WTC11 (cell line): ENCODE measurements around the gene COBL. TPM values are rescaled to one million over a fixed set of nuclear protein-coding genes. Genes with fewer than 3 reads are reported as not detected.
A peak's percentile ranks its signal among the peaks of the same experiment; 100 is the strongest.

ENCODE experiments used
- ATAC-seq: fragments of 200-7000 bp; cut with Tn5 transposase; 2 replicates; pipeline ENCODE4 v1.10.0; 2021; ENCODE audit warnings: mild to moderate bottlenecking, moderate library complexity
- CTCF ChIA-PET: fragments of 300-600 bp; sonication (Branson Sonifier 250); formaldehyde crosslinking; loops from one replicate; lab custom pipeline; 2021; ENCODE audit warnings: antibody characterized with exemption; lab: Charles Lee
- POLR2A ChIA-PET: fragments of 350-600 bp; sonication (Branson Sonifier 250); formaldehyde crosslinking; loops from one replicate; lab custom pipeline; 2021; ENCODE audit warnings: antibody characterized with exemption; lab: Charles Lee
- DNase-seq: peaks from one replicate; pipeline ENCODE4 v3.0.0; 2021; ENCODE audit warnings: low spot score
- H3K27ac Mint-ChIP-seq: 2 replicates; pipeline ENCODE4 v1.8.0; 2021; ENCODE audit warnings: mixed read lengths
- H3K27me3 Mint-ChIP-seq: 2 replicates; pipeline ENCODE4 v1.8.0; 2021; ENCODE audit warnings: low read depth, mild to moderate bottlenecking, moderate library complexity, mixed read lengths
- H3K36me3 Mint-ChIP-seq: 2 replicates; pipeline ENCODE4 v1.8.0; 2021; ENCODE audit warnings: mixed read lengths
- H3K4me1 Mint-ChIP-seq: 2 replicates; pipeline ENCODE4 v1.8.0; 2022; ENCODE audit warnings: mixed read lengths
- H3K4me3 Mint-ChIP-seq: 2 replicates; pipeline ENCODE4 v1.8.0; 2021; ENCODE audit warnings: mild to moderate bottlenecking, moderate library complexity, mixed read lengths
- H3K9me3 Mint-ChIP-seq: 2 replicates; pipeline ENCODE4 v1.8.0; 2021; ENCODE audit warnings: mixed read lengths
- ELF4 ChIP-seq: sonication (generic); formaldehyde crosslinking; IDR thresholded peaks from 2 replicates; pipeline ENCODE4 v1.8.1; 2022; ENCODE audit warnings: low read depth, mild to moderate bottlenecking, moderate library complexity, missing genetic modification reagents
- ETV6 ChIP-seq: sonication (generic); formaldehyde crosslinking; IDR thresholded peaks from 2 replicates; pipeline ENCODE4 v1.8.1; 2022; ENCODE audit warnings: mild to moderate bottlenecking, missing genetic modification reagents
- GABPB1 ChIP-seq: sonication (generic); formaldehyde crosslinking; IDR thresholded peaks from 2 replicates; pipeline ENCODE4 v1.8.1; 2023; ENCODE audit warnings: mild to moderate bottlenecking, missing genetic modification reagents
- JUN ChIP-seq: sonication (generic); formaldehyde crosslinking; IDR thresholded peaks from 2 replicates; pipeline ENCODE4 v1.8.0; 2023; ENCODE audit warnings: mild to moderate bottlenecking, missing genetic modification reagents
- KAT7 ChIP-seq: sonication (generic); formaldehyde crosslinking; IDR thresholded peaks from 2 replicates; pipeline ENCODE4 v1.8.1; 2023; ENCODE audit warnings: missing genetic modification reagents, mild to moderate bottlenecking, borderline replicate concordance
- MYBL2 ChIP-seq: sonication (generic); formaldehyde crosslinking; IDR thresholded peaks from 2 replicates; pipeline ENCODE4 v1.8.1; 2023; ENCODE audit warnings: mild to moderate bottlenecking, moderate library complexity, missing genetic modification reagents
- TEAD1 ChIP-seq: sonication (generic); formaldehyde crosslinking; IDR thresholded peaks from 2 replicates; pipeline ENCODE4 v1.8.0; 2022; ENCODE audit warnings: mild to moderate bottlenecking, missing genetic modification reagents
- ZNF138 ChIP-seq: sonication (generic); formaldehyde crosslinking; conservative IDR thresholded peaks from 2 replicates; pipeline ENCODE4 v1.8.1; 2022; ENCODE audit warnings: mild to moderate bottlenecking, moderate library complexity, missing genetic modification reagents
- ZNF219 ChIP-seq: sonication (generic); formaldehyde crosslinking; IDR thresholded peaks from 2 replicates; pipeline ENCODE4 v1.8.0; 2023; ENCODE audit warnings: missing genetic modification reagents, mild to moderate bottlenecking, borderline replicate concordance
- ZNF263 ChIP-seq: sonication (generic); formaldehyde crosslinking; IDR thresholded peaks from 2 replicates; pipeline ENCODE4 v1.8.1; 2022; ENCODE audit warnings: low read depth, mild to moderate bottlenecking, moderate library complexity, missing genetic modification reagents
- ZNF396 ChIP-seq: fragments of 250-450 bp; sonication (Bioruptor Pico); IDR thresholded peaks from 2 replicates; pipeline ENCODE4 v1.8.0; 2021; ENCODE audit warnings: mild to moderate bottlenecking, moderate library complexity, borderline replicate concordance
- total RNA-seq: library from RNA; stranded (reverse); gene quantifications from 3 replicates; pipeline ENCODE4 v1.2.3, GENCODE V29; 2021
- TF ChIP-seq, protein P1 (sequence below): sonication (generic); formaldehyde crosslinking; IDR thresholded peaks from 2 replicates; pipeline ENCODE4 v1.8.1; 2022; ENCODE audit warnings: mild to moderate bottlenecking, missing genetic modification reagents, moderate library complexity, borderline replicate concordance
- TF ChIP-seq, protein P2 (sequence below): fragments of 250-450 bp; sonication (Bioruptor Pico); IDR thresholded peaks from 2 replicates; pipeline ENCODE4 v1.9.0; 2021; ENCODE audit warnings: mild to moderate bottlenecking, borderline replicate concordance
- TF ChIP-seq, protein P3 (sequence below): sonication (generic); formaldehyde crosslinking; IDR thresholded peaks from 2 replicates; pipeline ENCODE4 v1.8.1; 2023; ENCODE audit warnings: mild to moderate bottlenecking, missing genetic modification reagents, borderline replicate concordance
- TF ChIP-seq, protein P4 (sequence below): sonication (generic); formaldehyde crosslinking; conservative IDR thresholded peaks from 2 replicates; pipeline ENCODE4 v1.8.1; 2023; ENCODE audit warnings: mild to moderate bottlenecking, low read depth, missing genetic modification reagents, moderate library complexity

COBL gene
- total RNA-seq, 1 experiment from 2014 or later = 36.5 TPM

DNA sequence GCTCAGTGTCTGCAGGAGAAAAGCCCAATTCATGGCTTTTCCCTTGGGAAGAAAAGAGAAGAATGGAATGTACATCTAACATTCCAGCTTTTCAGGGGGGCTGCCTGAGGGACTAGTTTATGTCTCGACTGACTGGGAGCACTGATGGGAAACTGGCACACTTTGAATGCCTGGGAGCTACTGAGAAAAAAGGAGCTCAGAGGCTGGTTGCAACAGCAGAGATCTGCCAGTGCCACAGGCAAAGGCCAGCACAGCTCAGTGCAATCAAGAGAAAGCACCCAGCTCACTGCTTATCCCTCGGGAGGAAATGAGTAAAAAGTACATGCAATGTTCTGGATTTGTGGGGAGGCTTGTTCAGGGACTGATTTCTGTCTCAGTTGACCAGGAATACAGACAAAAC, 226.2 kb downstream of the COBL start:
- TF ChIP-seq ZNF138 (CRISPR knock-in tag) (no peak), JUN (CRISPR knock-in tag) (no peak), ETV6 (CRISPR knock-in tag) (no peak), TEAD1 (CRISPR knock-in tag) (no peak), ELF4 (CRISPR knock-in tag) (no peak)
- Mint-ChIP-seq H3K9me3 (peaks cover 12% of the 10 kb centered on the region), H3K4me3 (no peak overlapping the region), H3K27me3 (no peaks in the 10 kb centered on the region), H3K27ac (peak overlapping the region; percentile 73), H3K4me1 (peaks cover 23% of the 10 kb centered on the region), H3K36me3 (peaks cover 8% of the 10 kb centered on the region)
- POLR2A ChIA-PET = no interaction called here
- CTCF ChIA-PET = interaction anchor here (0.9 to 3.2 kb wide), 7 partner anchors 9 to 276 kb away, joined by 3 to 12 read pairs (median 5); no protein-coding TSS in a partner anchor
- no peak for DNase-seq
- peak; percentile 72 for ATAC-seq

DNA sequence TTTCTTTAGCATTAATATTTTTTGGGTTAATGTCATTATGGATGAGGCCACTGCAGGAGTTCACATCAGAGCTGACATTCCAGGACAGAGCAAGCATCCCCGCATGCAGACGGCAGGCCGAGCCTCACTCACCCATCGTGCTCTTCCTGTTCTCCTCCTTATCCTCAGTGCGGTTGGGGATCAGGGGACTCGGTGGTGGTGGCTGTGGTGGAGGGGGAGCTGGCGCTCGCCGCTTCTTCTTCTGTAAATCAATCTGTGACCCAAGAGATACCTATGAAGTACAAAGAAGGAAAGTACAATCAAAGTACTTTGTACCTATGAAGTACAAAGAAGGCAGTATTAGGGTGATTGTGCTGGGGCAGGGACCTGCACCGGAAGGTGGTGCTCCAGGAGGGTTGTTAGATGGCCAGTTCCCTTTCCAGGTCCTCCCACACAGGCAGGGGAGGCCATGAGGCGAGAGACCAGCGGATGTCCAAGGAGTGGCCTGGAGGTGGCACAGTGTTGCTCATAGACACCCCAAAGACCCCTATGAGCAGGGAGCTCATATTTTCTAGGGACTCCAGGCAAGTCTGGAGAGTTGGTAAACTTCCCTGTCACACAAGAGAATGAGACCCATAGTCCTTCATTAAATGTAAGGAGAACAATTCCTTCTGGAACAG, 231.4 kb downstream of the COBL start:
- H3K4me3 Mint-ChIP-seq = no peak overlapping the region
- peaks cover 50% of the 10 kb centered on the region for H3K4me1 Mint-ChIP-seq
- H3K9me3 Mint-ChIP-seq = no peaks in the 10 kb centered on the region
- TF ChIP-seq ZNF396 (CRISPR knock-in tag) = no peak
- TF ChIP-seq TEAD1 (CRISPR knock-in tag) = no peak
- TF ChIP-seq KAT7 (CRISPR knock-in tag) = no peak
- TF ChIP-seq, protein P1, sequence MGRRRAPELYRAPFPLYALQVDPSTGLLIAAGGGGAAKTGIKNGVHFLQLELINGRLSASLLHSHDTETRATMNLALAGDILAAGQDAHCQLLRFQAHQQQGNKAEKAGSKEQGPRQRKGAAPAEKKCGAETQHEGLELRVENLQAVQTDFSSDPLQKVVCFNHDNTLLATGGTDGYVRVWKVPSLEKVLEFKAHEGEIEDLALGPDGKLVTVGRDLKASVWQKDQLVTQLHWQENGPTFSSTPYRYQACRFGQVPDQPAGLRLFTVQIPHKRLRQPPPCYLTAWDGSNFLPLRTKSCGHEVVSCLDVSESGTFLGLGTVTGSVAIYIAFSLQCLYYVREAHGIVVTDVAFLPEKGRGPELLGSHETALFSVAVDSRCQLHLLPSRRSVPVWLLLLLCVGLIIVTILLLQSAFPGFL (CRISPR knock-in tag) = no peak
- TF ChIP-seq ZNF263 = no peak
- TF ChIP-seq, protein P2, sequence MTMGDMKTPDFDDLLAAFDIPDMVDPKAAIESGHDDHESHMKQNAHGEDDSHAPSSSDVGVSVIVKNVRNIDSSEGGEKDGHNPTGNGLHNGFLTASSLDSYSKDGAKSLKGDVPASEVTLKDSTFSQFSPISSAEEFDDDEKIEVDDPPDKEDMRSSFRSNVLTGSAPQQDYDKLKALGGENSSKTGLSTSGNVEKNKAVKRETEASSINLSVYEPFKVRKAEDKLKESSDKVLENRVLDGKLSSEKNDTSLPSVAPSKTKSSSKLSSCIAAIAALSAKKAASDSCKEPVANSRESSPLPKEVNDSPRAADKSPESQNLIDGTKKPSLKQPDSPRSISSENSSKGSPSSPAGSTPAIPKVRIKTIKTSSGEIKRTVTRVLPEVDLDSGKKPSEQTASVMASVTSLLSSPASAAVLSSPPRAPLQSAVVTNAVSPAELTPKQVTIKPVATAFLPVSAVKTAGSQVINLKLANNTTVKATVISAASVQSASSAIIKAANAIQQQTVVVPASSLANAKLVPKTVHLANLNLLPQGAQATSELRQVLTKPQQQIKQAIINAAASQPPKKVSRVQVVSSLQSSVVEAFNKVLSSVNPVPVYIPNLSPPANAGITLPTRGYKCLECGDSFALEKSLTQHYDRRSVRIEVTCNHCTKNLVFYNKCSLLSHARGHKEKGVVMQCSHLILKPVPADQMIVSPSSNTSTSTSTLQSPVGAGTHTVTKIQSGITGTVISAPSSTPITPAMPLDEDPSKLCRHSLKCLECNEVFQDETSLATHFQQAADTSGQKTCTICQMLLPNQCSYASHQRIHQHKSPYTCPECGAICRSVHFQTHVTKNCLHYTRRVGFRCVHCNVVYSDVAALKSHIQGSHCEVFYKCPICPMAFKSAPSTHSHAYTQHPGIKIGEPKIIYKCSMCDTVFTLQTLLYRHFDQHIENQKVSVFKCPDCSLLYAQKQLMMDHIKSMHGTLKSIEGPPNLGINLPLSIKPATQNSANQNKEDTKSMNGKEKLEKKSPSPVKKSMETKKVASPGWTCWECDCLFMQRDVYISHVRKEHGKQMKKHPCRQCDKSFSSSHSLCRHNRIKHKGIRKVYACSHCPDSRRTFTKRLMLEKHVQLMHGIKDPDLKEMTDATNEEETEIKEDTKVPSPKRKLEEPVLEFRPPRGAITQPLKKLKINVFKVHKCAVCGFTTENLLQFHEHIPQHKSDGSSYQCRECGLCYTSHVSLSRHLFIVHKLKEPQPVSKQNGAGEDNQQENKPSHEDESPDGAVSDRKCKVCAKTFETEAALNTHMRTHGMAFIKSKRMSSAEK (CRISPR knock-in tag) = no peak
- TF ChIP-seq, protein P3, sequence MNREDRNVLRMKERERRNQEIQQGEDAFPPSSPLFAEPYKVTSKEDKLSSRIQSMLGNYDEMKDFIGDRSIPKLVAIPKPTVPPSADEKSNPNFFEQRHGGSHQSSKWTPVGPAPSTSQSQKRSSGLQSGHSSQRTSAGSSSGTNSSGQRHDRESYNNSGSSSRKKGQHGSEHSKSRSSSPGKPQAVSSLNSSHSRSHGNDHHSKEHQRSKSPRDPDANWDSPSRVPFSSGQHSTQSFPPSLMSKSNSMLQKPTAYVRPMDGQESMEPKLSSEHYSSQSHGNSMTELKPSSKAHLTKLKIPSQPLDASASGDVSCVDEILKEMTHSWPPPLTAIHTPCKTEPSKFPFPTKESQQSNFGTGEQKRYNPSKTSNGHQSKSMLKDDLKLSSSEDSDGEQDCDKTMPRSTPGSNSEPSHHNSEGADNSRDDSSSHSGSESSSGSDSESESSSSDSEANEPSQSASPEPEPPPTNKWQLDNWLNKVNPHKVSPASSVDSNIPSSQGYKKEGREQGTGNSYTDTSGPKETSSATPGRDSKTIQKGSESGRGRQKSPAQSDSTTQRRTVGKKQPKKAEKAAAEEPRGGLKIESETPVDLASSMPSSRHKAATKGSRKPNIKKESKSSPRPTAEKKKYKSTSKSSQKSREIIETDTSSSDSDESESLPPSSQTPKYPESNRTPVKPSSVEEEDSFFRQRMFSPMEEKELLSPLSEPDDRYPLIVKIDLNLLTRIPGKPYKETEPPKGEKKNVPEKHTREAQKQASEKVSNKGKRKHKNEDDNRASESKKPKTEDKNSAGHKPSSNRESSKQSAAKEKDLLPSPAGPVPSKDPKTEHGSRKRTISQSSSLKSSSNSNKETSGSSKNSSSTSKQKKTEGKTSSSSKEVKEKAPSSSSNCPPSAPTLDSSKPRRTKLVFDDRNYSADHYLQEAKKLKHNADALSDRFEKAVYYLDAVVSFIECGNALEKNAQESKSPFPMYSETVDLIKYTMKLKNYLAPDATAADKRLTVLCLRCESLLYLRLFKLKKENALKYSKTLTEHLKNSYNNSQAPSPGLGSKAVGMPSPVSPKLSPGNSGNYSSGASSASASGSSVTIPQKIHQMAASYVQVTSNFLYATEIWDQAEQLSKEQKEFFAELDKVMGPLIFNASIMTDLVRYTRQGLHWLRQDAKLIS (CRISPR knock-in tag) = no peak
- no peak for TF ChIP-seq ZNF219
- TF ChIP-seq, protein P4, sequence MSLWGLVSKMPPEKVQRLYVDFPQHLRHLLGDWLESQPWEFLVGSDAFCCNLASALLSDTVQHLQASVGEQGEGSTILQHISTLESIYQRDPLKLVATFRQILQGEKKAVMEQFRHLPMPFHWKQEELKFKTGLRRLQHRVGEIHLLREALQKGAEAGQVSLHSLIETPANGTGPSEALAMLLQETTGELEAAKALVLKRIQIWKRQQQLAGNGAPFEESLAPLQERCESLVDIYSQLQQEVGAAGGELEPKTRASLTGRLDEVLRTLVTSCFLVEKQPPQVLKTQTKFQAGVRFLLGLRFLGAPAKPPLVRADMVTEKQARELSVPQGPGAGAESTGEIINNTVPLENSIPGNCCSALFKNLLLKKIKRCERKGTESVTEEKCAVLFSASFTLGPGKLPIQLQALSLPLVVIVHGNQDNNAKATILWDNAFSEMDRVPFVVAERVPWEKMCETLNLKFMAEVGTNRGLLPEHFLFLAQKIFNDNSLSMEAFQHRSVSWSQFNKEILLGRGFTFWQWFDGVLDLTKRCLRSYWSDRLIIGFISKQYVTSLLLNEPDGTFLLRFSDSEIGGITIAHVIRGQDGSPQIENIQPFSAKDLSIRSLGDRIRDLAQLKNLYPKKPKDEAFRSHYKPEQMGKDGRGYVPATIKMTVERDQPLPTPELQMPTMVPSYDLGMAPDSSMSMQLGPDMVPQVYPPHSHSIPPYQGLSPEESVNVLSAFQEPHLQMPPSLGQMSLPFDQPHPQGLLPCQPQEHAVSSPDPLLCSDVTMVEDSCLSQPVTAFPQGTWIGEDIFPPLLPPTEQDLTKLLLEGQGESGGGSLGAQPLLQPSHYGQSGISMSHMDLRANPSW (CRISPR knock-in tag) = no peak
- TF ChIP-seq GABPB1 = no peak
- no peak for TF ChIP-seq MYBL2
- H3K27ac Mint-ChIP-seq = peak overlapping the region; percentile 48; the same call in 1 of the 2 replicates
- DNase-seq (no peak), ATAC-seq (no peak)
- ChIA-PET POLR2A (no interaction called here), CTCF (no interaction called here)
- no peaks in the 10 kb centered on the region for H3K36me3 Mint-ChIP-seq
- no peaks in the 10 kb centered on the region for H3K27me3 Mint-ChIP-seq
